RWPE1 (cell line): ENCODE data around the gene FYN.

Experiments
- CTCF ChIA-PET: fragments of 350-600 bp; sonication (Branson Sonifier 250); formaldehyde crosslinking; extraction: SDS; loops from one replicate; lab custom pipeline; 2021; lab: Yijun Ruan, JAX
- POLR2A ChIA-PET: fragments of 400-600 bp; formaldehyde crosslinking; extraction: SDS; loops from one replicate; lab custom pipeline; 2020; ENCODE audit warnings: antibody characterized with exemption; ENCODE audit not compliant: low non-redundant PET; lab: Yijun Ruan, JAX
- DNase-seq: peaks from one replicate; pipeline ENCODE4 v3.0.0; 2012; ENCODE audit warnings: low spot score
- H3K27ac ChIP-seq: fragments of 450-650 bp; 2 replicates; pipeline ENCODE4 v1.5.1; 2017
- CTCF ChIP-seq: fragments of 450-650 bp; conservative IDR thresholded peaks from 2 replicates; pipeline ENCODE4 v1.5.1; 2017; ENCODE audit warnings: low read depth, mild to moderate bottlenecking

Gene FYN

DNA sequence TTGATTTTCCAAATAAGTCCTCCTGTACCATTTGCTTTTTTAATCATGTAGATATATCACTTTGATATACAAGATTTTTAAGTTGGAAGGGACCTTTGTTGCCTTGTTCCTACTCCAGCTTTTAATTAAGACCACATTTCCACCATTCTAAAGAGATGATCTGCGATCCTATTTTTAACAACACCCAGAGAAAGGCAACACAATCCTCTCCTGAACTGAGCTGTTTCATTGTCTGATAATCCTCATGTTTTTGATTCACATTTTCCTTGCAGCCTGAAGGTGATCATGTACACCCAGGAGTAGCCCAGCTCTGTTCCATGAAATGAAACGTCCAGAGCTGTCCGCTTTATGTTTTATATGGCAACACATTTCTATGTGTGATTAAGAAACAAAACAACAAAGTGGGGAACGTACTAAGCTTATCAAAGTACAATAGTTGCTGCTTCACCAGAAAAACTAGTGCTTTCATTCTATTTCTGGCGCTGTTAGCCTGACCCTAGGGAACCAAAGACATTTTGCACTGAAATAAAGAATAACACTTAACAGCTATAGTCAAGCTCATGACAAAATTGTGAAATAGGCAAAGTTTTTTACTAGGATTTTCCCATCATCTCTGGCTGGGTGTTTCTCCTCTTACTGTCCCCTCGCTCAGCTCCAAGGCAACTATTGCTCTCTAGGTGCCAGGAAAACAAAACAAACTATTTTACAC lies 245.0 kb downstream of the FYN start:
- H3K27ac ChIP-seq: no peak overlapping the region
- DNase-seq: no peak
- no peak for TF ChIP-seq CTCF
- ChIA-PET POLR2A (no interaction called here), CTCF (interaction anchor here (0.7 to 0.8 kb wide), 2 partner anchors 8 to 155 kb away, joined by 3 to 5 read pairs; no protein-coding TSS in a partner anchor)

DNA sequence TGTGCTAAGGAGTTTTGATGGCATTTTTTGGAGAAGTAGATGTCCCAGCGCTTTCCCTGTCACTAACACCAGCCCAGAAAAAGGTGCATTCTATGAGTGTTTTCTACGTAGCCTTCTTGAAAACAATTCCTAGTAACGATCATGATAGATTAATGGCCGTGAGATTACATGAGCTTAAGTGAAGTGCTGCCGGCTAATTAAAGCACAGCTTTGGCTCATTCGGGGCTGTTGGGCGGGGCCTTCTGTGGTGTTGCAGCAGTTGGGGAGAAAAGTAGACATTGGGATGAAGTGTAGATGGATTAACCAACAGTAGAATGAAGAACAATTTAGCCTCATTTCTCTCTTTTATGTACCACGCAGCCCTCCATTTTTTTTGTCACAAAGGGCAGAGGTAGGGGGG lies 246.8 kb downstream of the FYN start:
- no peak for DNase-seq
- ChIA-PET POLR2A (no interaction called here), CTCF (interaction anchor here (1.1 kb wide), 1 partner anchor 28 kb away, joined by 4 read pairs; no protein-coding TSS in a partner anchor)
- TF ChIP-seq CTCF: no peak
- no peak overlapping the region for H3K27ac ChIP-seq

DNA sequence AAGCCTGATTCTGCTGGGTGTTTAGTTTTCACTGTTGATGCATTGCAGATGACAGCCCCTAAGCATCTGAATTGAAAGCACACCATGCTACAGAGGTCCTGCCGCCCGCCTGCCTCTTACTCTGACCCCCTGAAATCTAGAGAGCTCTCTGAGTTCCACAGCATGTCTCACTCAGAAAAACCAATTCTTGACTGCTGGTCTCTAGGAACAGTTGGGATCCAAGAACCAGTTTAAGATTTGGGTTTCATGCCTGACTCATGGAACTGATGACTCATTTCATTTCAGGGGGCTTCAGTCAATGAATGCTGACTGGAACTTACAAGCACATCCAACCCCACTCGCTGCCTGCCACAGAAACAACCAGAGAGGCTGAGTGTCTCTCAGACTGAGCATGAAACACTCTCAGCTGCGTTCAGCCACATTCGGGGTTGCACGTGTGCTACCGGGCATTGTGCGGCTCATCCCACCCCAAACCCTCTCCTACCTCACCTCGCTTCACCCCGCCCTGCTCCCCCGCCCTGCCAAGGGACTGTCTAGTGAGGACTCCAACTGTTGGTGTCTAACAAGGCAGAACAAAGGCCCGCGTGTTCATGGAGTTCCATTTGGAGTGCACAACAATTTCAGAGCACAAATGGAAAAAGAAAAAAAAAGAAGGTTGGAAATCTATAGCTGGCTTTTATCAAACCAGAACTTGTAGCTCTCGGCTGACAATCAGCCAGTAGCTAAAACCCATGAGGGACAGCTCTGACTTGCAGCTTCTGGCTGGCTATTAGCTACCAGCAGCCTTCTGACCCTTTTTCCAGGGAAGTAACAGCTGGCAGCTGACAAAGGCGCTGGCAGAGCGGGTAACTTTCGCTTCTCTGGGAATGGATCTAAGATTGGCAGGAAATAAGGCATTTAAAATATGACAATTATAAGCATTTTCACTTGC lies 247.5 kb downstream of the FYN start:
- H3K27ac ChIP-seq: peak overlapping the region; percentile 8; the same call in 1 of the 2 replicates
- TF ChIP-seq CTCF: no peak
- CTCF ChIA-PET: interaction anchor here (0.6 to 1.1 kb wide), 2 partner anchors 28 to 54 kb away, joined by 3 to 4 read pairs; no protein-coding TSS in a partner anchor
- POLR2A ChIA-PET: no interaction called here
- DNase-seq: no peak

DNA sequence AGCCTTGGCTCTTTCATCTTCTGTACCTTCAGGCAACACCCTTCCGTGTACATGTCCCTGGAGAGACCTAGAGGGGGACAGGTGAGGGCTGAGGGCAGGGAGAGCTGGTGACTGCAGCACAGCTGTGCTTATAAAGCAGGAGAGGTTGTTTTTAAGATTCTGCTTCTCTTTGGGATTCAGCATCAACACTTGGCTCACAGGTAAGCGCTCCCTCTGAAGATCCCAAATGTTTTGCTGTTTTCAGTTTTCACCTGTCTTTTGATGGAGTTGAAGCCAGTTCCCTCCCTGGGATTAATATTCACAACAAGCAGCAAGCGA lies 248.2 kb downstream of the FYN start:
- CTCF ChIA-PET: interaction anchor here (0.6 kb wide), 1 partner anchor 53 kb away, joined by 3 read pairs; no protein-coding TSS in a partner anchor
- POLR2A ChIA-PET: no interaction called here
- TF ChIP-seq CTCF: no peak
- no peak overlapping the region for H3K27ac ChIP-seq
- no peak for DNase-seq

DNA sequence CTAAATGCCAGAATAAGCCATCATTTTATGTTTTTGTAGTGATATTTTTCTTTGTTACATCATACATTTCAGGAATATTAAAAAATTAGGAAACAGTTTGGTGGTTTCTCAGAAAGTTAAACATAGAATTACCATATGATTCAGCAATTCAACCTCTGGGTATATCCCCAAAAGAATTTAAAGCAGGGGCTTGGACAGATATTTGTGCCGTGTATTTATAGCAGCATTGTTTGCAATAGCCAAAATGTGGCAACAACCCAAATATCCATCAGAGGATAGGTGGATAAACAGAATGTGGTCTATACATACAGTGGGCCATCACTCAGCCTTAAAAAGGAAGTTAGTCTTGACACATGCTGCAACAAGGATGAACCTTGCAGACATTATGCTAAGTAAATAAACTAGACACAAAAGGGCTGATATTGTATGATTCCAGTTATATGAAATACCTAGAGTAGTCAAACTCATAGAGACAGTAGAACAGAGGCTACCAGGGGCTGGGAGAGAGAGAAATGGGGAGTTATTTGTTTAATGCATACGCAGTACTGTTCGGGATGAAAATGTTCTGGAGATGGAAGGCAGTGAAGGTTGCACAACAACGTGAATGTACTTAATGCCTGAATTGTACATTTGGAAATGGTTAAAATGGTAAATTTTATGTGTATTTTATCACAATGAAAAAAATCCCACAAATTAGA lies 248.7 kb downstream of the FYN start:
- CTCF ChIA-PET: no interaction called here
- DNase-seq: no peak
- POLR2A ChIA-PET: no interaction called here
- no peak for TF ChIP-seq CTCF
- no peak overlapping the region for H3K27ac ChIP-seq
